PC-3 (cell line): Measurements from ENCODE around the gene ARID5B.

Source experiments
- CTCF ChIP-seq: fragments of 300-600 bp; sonication (generic); conservative IDR thresholded peaks from 2 replicates; pipeline ENCODE4 v1.5.1; 2017; ENCODE audit warnings: antibody characterized with exemption, low read depth, mild to moderate bottlenecking, low read length
- EZH2 ChIP-seq: fragments of 300-600 bp; sonication (generic); IDR thresholded peaks from one replicate; pipeline ENCODE4 v1.6.1; 2017; ENCODE audit warnings: antibody characterized with exemption, mild to moderate bottlenecking, low read length; ENCODE audit not compliant: unreplicated experiment

DNA sequence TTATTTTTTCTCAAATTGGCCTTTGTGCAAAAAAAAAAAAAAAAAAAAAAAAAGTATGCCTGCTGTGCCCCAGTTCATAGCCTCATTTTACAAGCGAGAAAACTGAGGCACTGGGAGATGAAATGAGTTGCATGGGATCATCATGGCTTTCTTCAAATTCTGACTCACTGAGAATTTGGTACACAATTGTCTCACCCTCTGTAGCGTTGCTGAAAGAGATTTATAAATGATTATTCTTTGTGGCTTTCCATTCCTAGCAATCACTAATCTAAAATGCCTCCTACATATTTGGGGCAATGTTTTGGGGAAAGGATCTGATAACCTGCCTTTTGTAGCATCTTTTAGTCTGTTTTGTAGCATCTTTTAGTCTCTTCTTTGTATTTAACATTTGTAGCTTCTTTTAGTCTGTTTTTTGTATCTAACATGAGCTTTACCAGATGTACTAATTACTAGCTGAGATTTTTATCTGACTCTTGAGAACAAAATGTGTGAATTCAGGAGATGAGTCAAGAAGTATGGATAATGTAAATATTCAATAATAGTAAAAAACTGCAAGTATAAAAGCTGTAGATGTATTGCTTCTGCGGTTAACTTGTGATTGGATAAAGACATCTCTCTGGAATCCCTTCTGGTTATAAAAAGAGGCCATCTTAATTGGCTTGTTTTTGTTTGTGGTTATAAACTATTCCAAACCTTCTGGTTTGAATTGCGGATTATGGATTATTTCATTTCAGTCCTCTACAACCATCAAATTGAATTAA lies 161.4 kb downstream of the ARID5B start:
- TF ChIP-seq EZH2 (no peak), CTCF (no peak)
